Epidermal melanocyte (primary cell): Measurements from ENCODE around the gene ZNF267.
A peak's percentile ranks its signal among the peaks of the same experiment; 100 is the strongest.
"Not testable (repeated sequence)": the region's sequence is repeated elsewhere in the genome, so short reads cannot be mapped to it uniquely, and the experiment has no call there.

Source experiments
- DNase-seq: peaks from one replicate; pipeline ENCODE4 v3.0.0; 2011; ENCODE audit warnings: low spot score; ENCODE audit not compliant: insufficient read length

The ZNF267 gene

GRCh38 chr16:31873556-31874365 is at the start of gene ZNF267:
TSS of gene ZNF267 (plus strand) at chr16:31873807. CDS start at chr16:31873967, 160 bp downstream.
- DNase-seq: peak; percentile 81

GRCh38 chr16:31833047-31833446 is 40.6 kb upstream of the ZNF267 start:
- DNase-seq: no peak

- DNase-seq: not testable (repeated sequence)
These were observed 37.2 kb upstream of the ZNF267 start for GRCh38 chr16:31836396-31836795.

- no peak for DNase-seq
These were observed 30.7 kb upstream of the ZNF267 start for GRCh38 chr16:31842864-31843263.

- DNase-seq: not testable (repeated sequence)
These were observed 25.0 kb upstream of the ZNF267 start for GRCh38 chr16:31848572-31848971.

- DNase-seq: no peak
These were observed 20.3 kb upstream of the ZNF267 start for GRCh38 chr16:31853291-31853690.

- DNase-seq: no peak
These were observed 13.1 kb upstream of the ZNF267 start for GRCh38 chr16:31860508-31860907.

GRCh38 chr16:31861455-31861854 is 12.2 kb upstream of the ZNF267 start:
- DNase-seq: no peak

- no peak for DNase-seq
These were observed 10.8 kb upstream of the ZNF267 start for GRCh38 chr16:31862761-31863160.

- no peak for DNase-seq
These were observed 5.4 kb upstream of the ZNF267 start for GRCh38 chr16:31868164-31868563.

- DNase-seq: peak; percentile 46
These were observed 4.9 kb upstream of the ZNF267 start for GRCh38 chr16:31868691-31869167.

GRCh38 chr16:31869511-31870201 is 4.0 kb upstream of the ZNF267 start:
- DNase-seq: no peak

GRCh38 chr16:31870809-31871208 is 2.8 kb upstream of the ZNF267 start:
- DNase-seq: no peak

GRCh38 chr16:31871510-31871909 is 2.1 kb upstream of the ZNF267 start:
- no peak for DNase-seq

- no peak for DNase-seq
These were observed 1.4 kb upstream of the ZNF267 start for GRCh38 chr16:31872201-31872600.

- no peak for DNase-seq
These were observed 932 bp downstream of the ZNF267 start for GRCh38 chr16:31874366-31875111.

- no peak for DNase-seq
These were observed 1.7 kb downstream of the ZNF267 start for GRCh38 chr16:31875112-31875803.

- no peak for DNase-seq
These were observed 2.4 kb downstream of the ZNF267 start for GRCh38 chr16:31875928-31876547.

GRCh38 chr16:31876951-31877828 is 3.6 kb downstream of the ZNF267 start:
- DNase-seq: no peak
